Heart right ventricle (tissue), 16 donors: ENCODE results near the gene ECD. TPM values are rescaled to one million over a fixed set of nuclear protein-coding genes. Genes with fewer than 3 reads are reported as not detected.
"Not testable (repeated sequence)": the region's sequence is repeated elsewhere in the genome, so short reads cannot be mapped to it uniquely, and the experiment has no call there.

Experiments used
- ATAC-seq, 8 donors: fragments of 200-7000 bp; cut with Tn5 transposase; one replicate each; pipeline ENCODE4 v1.9.1; 2020; ENCODE audit warnings: mild to moderate bottlenecking in 8 of 8, moderate library complexity in 8 of 8, moderate number of reproducible peaks in 1 of 8
- DNase-seq, 2 donors: peaks; one replicate each; pipeline ENCODE4 v3.0.0-alpha.2; 2020
- H3K27ac ChIP-seq, 10 donors: fragments of 200-600 bp; sonication (generic) in 2 of 10; one replicate each; pipeline versions ENCODE4 v1.5.0 to v1.8.0; 2020 to 2022; ENCODE audit warnings: mild to moderate bottlenecking in 3 of 10
- H3K27me3 ChIP-seq, 7 donors: fragments of 200-600 bp; one replicate each; pipeline ENCODE4 v1.8.0; 2021 to 2022; ENCODE audit warnings: mild to moderate bottlenecking in 2 of 7
- H3K36me3 ChIP-seq, 9 donors: fragments of 200-600 bp; sonication (generic) in 1 of 9; one replicate each; pipeline versions ENCODE4 v1.5.0 to v1.8.0; 2020 to 2022; ENCODE audit warnings: mild to moderate bottlenecking in 2 of 9
- H3K4me1 ChIP-seq, 9 donors: fragments of 200-600 bp; sonication (generic) in 1 of 9; one replicate each; pipeline versions ENCODE4 v1.5.0 to v1.8.0; 2020 to 2022; ENCODE audit warnings: mild to moderate bottlenecking in 4 of 9
- H3K4me3 ChIP-seq, 10 donors: fragments of 200-600 bp; sonication (generic) in 2 of 10; one replicate each; pipeline versions ENCODE4 v1.5.0 to v1.8.0; 2020 to 2022; ENCODE audit warnings: mild to moderate bottlenecking in 7 of 10, moderate library complexity in 2 of 10
- H3K9me3 ChIP-seq, 11 donors: fragments of 200-600 bp in 10 of 11; sonication (generic) in 2 of 11; one replicate each; pipeline versions ENCODE4 v1.5.0 to v1.8.0; 2013 to 2022; ENCODE audit warnings: mild to moderate bottlenecking in 2 of 11, control low read depth in 1 of 11, moderate library complexity in 1 of 11
- CTCF ChIP-seq, 9 donors: fragments of 200-600 bp; sonication (generic) in 2 of 9; IDR thresholded peaks; one replicate each; pipeline versions ENCODE4 v1.5.0 to v1.8.0; 2021 to 2022; ENCODE audit warnings: antibody characterized with exemption in 9 of 9, mild to moderate bottlenecking in 5 of 9, moderate library complexity in 1 of 9
- WGBS, 2 donors: extraction: QIAGEN DNeasy Blood & Tissue Kit; methylation state at CpG; one replicate each; pipeline ENCODE4 v1.1.7; 2013; ENCODE audit warnings: inconsistent platforms in 1 of 2; 5-methylcytosine and 5-hydroxymethylcytosine counted together
- intact Hi-C, 10 donors: fragments of 100-400 bp; cut with DNase I; formaldehyde crosslinking; loops; one replicate each; pipeline versions ENCODE4 v1.11.1 to v1.14.2; 2022
- polyA plus RNA-seq, 2 donors: library from polyadenylated mRNA; stranded (reverse); fragments of 200-250 nt; gene quantifications; one replicate each; pipeline ENCODE4 v1.2.3, GENCODE V29; 2013
- total RNA-seq, 10 donors: library from RNA; stranded (reverse); fragmentation: NEBNext Ultra II Directional in 3 of 10; extraction: Animal tissue kit (Norgen Biotek cat#: 25700) in 3 of 10; gene quantifications; one replicate each; pipeline versions ENCODE4 v1.2.1 to v1.2.4, GENCODE V29; 2021 to 2023
- donor health status: Arrhythmogenic right ventricular cardiomyopathy.
- donor health status: ischemic (EF 13 %, LVEDD 7.1; RV severe dilation, severe dysfunction).
- donor health status: healthy with polysubstance abuse.
- donor health status: DM: no; HTN: yes; CAD: no.
- donor health status: DM: no; HTN: no; CAD: no.
- donor health status: ischemic (EF 25% LVEDD 6.9; RV normal size, moderate dysfunction).
- donor health status: ischemic (EF 25% LVEDD 5.7; RV mildly dilated, moderate dysfunction).
- donor health status: healthy.
- donor health status: DM: yes; HTN: yes; CAD: no.
- donor health status: Ischemic cardiomyopathy.
- donor health status: ischemic (EF 35%, LVEDD 5.7; RV mildly dilated, moderate dysfunction).
- donor health status: nonischemic (EF 11% LVEDD 7.7; RV severe dilation, severe dysfunction).
- donor health status: DM: yes; HTN: yes; CAD: no.
- donor health status: PGD.
- donor health status: ischemic (EF 29% LVEDD 5.4; RV normal size, mild dysfunction).
- donor health status: nonischemic (EF 23%, LVEDD 6.1; RV moderate dilation, normal function).

ECD gene
- total and polyA plus RNA-seq, 12 donors: 5.8 to 22.9 (median 18.2) TPM

- no peak for TF ChIP-seq CTCF (IDR thresholded peaks at IDR 0.05)
- H3K4me3 ChIP-seq: peak overlapping the region in 1 of 10 donors; percentile 8
- intact Hi-C loops: no loop called here
- H3K36me3 ChIP-seq: peaks cover 0 to 67% (median 4%) of the 10 kb centered on the region in 9 donors
- 38 to 42% methylated on average over 5 of the region's 5 CpGs for WGBS, 2 donors
- ATAC-seq (peak; percentile 42 to 95 (median 75)), DNase-seq (no peak)
- H3K27me3 ChIP-seq: no peaks in the 10 kb centered on the region
- peak overlapping the region; percentile 69 to 87 (median 80) for H3K27ac ChIP-seq
- H3K9me3 ChIP-seq: no peaks in the 10 kb centered on the region
- H3K4me1 ChIP-seq: peaks cover 6 to 28% (median 11%) of the 10 kb centered on the region in 9 donors
Measured at GRCh38 chr10:73117976-73118743, 49.6 kb downstream of the ECD start.

- TF ChIP-seq CTCF (IDR thresholded peaks at IDR 0.05): no peak
- DNase-seq (no peak), ATAC-seq (no peak)
- H3K27me3 ChIP-seq: no peaks in the 10 kb centered on the region
- H3K4me3 ChIP-seq: no peak overlapping the region
- peaks cover 0 to 46% (median 4%) of the 10 kb centered on the region in 9 donors for H3K36me3 ChIP-seq
- H3K27ac ChIP-seq: peak overlapping the region in 2 of 10 donors; percentile 27 to 86
- WGBS, 2 donors: 94 to 100% methylated on average over 1 of the region's 1 CpG
- peaks cover 6 to 40% (median 15%) of the 10 kb centered on the region in 9 donors for H3K4me1 ChIP-seq
- H3K9me3 ChIP-seq: no peaks in the 10 kb centered on the region
- intact Hi-C loops: no loop called here
Measured at GRCh38 chr10:73116017-73116416, 51.8 kb downstream of the ECD start.

- peaks cover 0 to 7% (median 0%) of the 10 kb centered on the region in 11 donors for H3K9me3 ChIP-seq
- H3K36me3 ChIP-seq: peaks cover 0 to 26% (median 0%) of the 10 kb centered on the region in 9 donors
- peaks cover 3 to 44% (median 23%) of the 10 kb centered on the region in 9 donors for H3K4me1 ChIP-seq
- H3K4me3 ChIP-seq: no peak overlapping the region
- TF ChIP-seq CTCF (IDR thresholded peaks at IDR 0.05): no peak
- intact Hi-C loops: no loop called here
- no peaks in the 10 kb centered on the region for H3K27me3 ChIP-seq
- peak overlapping the region in 6 of 10 donors; percentile 32 to 64 (median 48) for H3K27ac ChIP-seq
- DNase-seq (no peak), ATAC-seq (peak in 1 of 8 donors; percentile 5)
- 56% methylated on average over 1 of the region's 1 CpG for WGBS, 2 donors
Measured at GRCh38 chr10:73113551-73113950, 54.3 kb downstream of the ECD start.

GRCh38 chr10:73112032-73112431 is 55.8 kb downstream of the ECD start:
- Histone ChIP-seq H3K36me3 (peaks cover 0 to 26% (median 0%) of the 10 kb centered on the region in 9 donors), H3K4me1 (peaks cover 0 to 29% (median 11%) of the 10 kb centered on the region in 9 donors), H3K27ac (peak overlapping the region in 8 of 10 donors; percentile 82 to 95 (median 90))
- intact Hi-C loops, H3K4me3 ChIP-seq, DNase-seq, H3K27me3 ChIP-seq, ATAC-seq, H3K9me3 ChIP-seq: not testable (repeated sequence)
- 98% methylated on average over 13 of the region's 13 CpGs for WGBS, 2 donors
